ENCODE data around the gene PRR3.

PRR3 gene

GRCh38 chr6:30537931-30538330 lies 19.2 kb upstream of the PRR3 start:
- DNase-seq: no peak

- peak; percentile 52 to 87 for DNase-seq
Observed at GRCh38 chr6:30541515-30542403, 15.3 kb upstream of the PRR3 start.

- no peak for DNase-seq
Observed at GRCh38 chr6:30542404-30542725, 14.7 kb upstream of the PRR3 start.

- DNase-seq: no peak
Observed at GRCh38 chr6:30542915-30543314, 14.2 kb upstream of the PRR3 start.

- DNase-seq: no peak
Observed at GRCh38 chr6:30543821-30544220, 13.3 kb upstream of the PRR3 start.

GRCh38 chr6:30544666-30545272 lies 12.3 kb upstream of the PRR3 start:
- DNase-seq: peak in 1 of 2 experiments; percentile 68

GRCh38 chr6:30547454-30547853 lies 9.6 kb upstream of the PRR3 start:
- DNase-seq: no peak

GRCh38 chr6:30548375-30548774 lies 8.7 kb upstream of the PRR3 start:
- DNase-seq: no peak

GRCh38 chr6:30554404-30554803 lies 2.7 kb upstream of the PRR3 start:
- DNase-seq: no peak

- peak in 1 of 2 experiments; percentile 50 for DNase-seq
Observed at GRCh38 chr6:30554962-30555815, 1.9 kb upstream of the PRR3 start.

- DNase-seq: peak in 1 of 2 experiments; percentile 70
Observed at GRCh38 chr6:30555816-30556065, 1.4 kb upstream of the PRR3 start.

GRCh38 chr6:30556066-30556905 lies 809 bp upstream of the PRR3 start, which contains the start of gene GNL1:
GNL1 (minus strand) TSS chr6:30556489; CDS start chr6:30556203, 286 bp downstream.
- DNase-seq: peak; percentile 81 to 86

- DNase-seq: no peak
Observed at GRCh38 chr6:30557683-30557981, 537 bp downstream of the PRR3 start.

GRCh38 chr6:30560930-30561329 lies 3.8 kb downstream of the PRR3 start:
- no peak for DNase-seq

- no peak for DNase-seq
Observed at GRCh38 chr6:30562470-30563425, 5.7 kb downstream of the PRR3 start.

GRCh38 chr6:30564114-30564513 lies 7.0 kb downstream of the PRR3 start:
- DNase-seq: no peak

- DNase-seq: no peak
Observed at GRCh38 chr6:30565772-30566171, 8.7 kb downstream of the PRR3 start.

GRCh38 chr6:30568245-30568644 lies 11.2 kb downstream of the PRR3 start:
- DNase-seq: no peak

GRCh38 chr6:30570263-30570662 lies 13.2 kb downstream of the PRR3 start:
- DNase-seq: no peak

GRCh38 chr6:30570740-30571074 lies 13.6 kb downstream of the PRR3 start:
- no peak for DNase-seq

GRCh38 chr6:30571075-30571761 lies 14.1 kb downstream of the PRR3 start, which contains the start of gene ABCF1:
ABCF1 (plus strand) TSS chr6:30571442; CDS start chr6:30571488, 46 bp downstream.
- DNase-seq: peak; percentile 91 to 98

Data from NCI-H446 (cell line).